GM10248 (cell line): Measurements from ENCODE around the gene SLC39A9.
"Not testable (repeated sequence)": the region's sequence is repeated elsewhere in the genome, so short reads cannot be mapped to it uniquely, and the experiment has no call there.

Source experiments
- CTCF ChIA-PET: fragments of 300-600 bp; sonication (Branson Sonifier 250); formaldehyde crosslinking; extraction: SDS; loops from one replicate; lab custom pipeline; 2021; ENCODE audit warnings: antibody characterized with exemption; lab: Yijun Ruan, JAX
- POLR2A ChIA-PET: fragments of 350-650 bp; sonication (Branson Sonifier 250); formaldehyde crosslinking; extraction: SDS; loops from one replicate; lab custom pipeline; 2020; ENCODE audit warnings: antibody characterized with exemption; lab: Yijun Ruan, JAX
- DNase-seq: peaks from one replicate; pipeline ENCODE4 v3.0.0; 2012; ENCODE audit errors: extremely low spot score
- TF ChIP-seq, protein P1 (sequence below): IDR thresholded peaks from 2 replicates; pipeline ENCODE4 v1.5.1; 2012; ENCODE audit warnings: mild to moderate bottlenecking, low read depth; ENCODE audit errors: extremely low read depth, missing control alignments, control extremely low read depth

Gene SLC39A9

DNA sequence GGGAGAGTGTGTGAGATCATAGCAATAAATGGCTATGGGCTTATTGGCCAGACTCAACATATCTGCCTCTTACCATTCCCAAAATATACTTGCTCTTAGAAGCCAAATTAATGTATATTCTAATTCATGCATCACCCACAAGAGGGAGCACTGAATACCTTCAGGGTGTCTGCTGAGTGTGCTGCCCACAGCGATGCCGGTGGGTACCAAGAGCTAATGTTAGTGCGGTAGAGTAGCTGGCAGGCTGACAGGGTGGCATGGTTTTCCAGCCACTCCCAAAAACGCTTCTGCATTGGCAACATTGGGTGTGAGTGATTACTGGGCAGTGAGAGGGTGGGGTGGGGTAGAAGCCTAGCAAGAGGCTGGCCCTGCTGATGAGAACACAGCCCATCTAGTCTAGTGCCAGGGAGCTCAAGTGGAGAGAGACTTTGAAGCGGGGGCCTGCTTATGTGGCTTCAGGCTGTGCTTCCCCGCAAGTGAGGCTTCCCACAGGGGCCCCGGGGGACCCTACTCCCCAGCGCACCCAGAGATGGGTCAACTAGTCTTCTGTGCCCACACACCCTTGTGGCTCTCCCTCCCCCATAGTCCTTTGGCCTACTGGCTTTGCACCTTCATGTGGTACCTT is 76.8 kb downstream of the SLC39A9 start:
- TF ChIP-seq, protein P1, sequence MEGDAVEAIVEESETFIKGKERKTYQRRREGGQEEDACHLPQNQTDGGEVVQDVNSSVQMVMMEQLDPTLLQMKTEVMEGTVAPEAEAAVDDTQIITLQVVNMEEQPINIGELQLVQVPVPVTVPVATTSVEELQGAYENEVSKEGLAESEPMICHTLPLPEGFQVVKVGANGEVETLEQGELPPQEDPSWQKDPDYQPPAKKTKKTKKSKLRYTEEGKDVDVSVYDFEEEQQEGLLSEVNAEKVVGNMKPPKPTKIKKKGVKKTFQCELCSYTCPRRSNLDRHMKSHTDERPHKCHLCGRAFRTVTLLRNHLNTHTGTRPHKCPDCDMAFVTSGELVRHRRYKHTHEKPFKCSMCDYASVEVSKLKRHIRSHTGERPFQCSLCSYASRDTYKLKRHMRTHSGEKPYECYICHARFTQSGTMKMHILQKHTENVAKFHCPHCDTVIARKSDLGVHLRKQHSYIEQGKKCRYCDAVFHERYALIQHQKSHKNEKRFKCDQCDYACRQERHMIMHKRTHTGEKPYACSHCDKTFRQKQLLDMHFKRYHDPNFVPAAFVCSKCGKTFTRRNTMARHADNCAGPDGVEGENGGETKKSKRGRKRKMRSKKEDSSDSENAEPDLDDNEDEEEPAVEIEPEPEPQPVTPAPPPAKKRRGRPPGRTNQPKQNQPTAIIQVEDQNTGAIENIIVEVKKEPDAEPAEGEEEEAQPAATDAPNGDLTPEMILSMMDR: peak; percentile 15
- ChIA-PET POLR2A (no interaction called here), CTCF (interaction anchor here (0.9 to 3.9 kb wide), 16 partner anchors 8 to 252 kb away, joined by 3 to 25 read pairs (median 6); no protein-coding TSS in a partner anchor)
- peak; percentile 47 for DNase-seq

DNA sequence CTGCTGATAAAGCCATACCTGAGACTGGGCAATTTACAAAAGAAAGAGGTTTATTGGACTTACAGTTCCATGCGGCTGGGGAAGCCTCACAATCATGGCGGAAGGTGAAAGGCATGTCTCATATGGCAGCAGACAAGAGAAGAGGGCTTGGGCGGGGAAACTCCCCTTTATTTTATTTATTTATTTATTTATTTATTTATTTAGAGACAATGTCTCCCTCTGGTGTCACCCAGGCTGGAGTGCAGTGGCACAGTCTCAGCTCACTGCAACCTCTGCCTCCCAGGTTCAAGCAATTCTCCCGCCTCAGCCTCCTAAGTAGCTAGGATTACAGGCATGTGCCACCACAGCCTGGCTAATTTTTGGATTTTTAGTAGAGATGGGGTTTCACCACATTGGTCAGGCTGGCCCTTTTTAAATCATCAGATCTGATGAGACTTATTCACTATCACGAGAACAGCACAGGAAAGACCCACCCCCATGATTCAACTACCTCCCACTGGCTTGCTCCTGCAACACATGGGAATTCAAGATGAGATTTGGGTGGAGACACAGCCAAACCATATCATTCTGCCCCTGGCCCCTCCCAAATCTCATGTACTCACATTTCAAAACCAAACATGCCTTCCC is 78.4 kb downstream of the SLC39A9 start:
- DNase-seq, POLR2A ChIA-PET: not testable (repeated sequence)
- CTCF ChIA-PET: interaction anchor here (0.9 to 3.9 kb wide), 7 partner anchors 11 to 346 kb away, joined by 3 to 25 read pairs (median 3); no protein-coding TSS in a partner anchor

DNA sequence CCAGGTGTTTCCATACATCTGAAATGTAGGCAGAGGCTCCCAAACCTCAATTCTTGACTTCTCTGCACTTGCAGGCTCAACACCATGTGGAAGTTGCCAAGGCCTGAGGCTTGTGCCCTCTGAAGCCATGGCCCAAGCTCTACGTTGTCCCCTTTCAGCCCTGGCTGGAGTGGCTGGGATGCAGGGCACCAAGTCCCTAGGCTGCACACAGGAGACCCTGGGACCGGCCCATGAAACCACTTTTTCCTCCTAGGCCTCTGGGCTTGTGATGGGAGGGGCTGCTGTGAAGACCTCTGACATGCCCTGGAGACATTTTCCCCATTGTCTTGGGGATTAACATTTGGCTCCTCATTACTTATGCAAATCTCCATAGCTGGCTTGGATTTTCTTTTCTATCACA is 79.6 kb downstream of the SLC39A9 start:
- CTCF ChIA-PET: interaction anchor here (0.9 to 1.6 kb wide), 3 partner anchors 13 to 235 kb away, joined by 3 to 6 read pairs (median 3); no protein-coding TSS in a partner anchor
- DNase-seq, POLR2A ChIA-PET: not testable (repeated sequence)

DNA sequence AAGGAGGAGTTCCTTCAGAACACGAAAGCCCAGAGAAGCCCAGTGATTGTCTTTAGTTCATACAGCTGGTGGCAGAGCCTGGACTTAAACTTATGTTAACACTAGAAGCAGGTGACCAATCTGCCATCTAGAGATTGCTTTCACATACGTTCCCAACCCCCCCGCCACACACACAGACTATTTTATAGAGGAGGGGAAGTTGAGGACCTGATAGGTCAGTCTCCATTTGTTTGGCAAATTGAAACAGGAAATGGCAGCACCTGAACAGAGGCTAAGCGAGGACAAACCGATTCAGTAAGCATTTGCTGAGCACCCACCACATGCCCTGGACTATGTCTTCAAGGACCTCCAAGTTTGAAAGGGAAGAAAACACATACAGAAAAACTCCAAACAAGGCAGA is 81.2 kb downstream of the SLC39A9 start:
- DNase-seq: no peak
- ChIA-PET CTCF (interaction anchor here (1.4 kb wide), 1 partner anchor 230 kb away, joined by 3 read pairs; no protein-coding TSS in a partner anchor), POLR2A (no interaction called here)
- TF ChIP-seq, protein P1: no peak

DNA sequence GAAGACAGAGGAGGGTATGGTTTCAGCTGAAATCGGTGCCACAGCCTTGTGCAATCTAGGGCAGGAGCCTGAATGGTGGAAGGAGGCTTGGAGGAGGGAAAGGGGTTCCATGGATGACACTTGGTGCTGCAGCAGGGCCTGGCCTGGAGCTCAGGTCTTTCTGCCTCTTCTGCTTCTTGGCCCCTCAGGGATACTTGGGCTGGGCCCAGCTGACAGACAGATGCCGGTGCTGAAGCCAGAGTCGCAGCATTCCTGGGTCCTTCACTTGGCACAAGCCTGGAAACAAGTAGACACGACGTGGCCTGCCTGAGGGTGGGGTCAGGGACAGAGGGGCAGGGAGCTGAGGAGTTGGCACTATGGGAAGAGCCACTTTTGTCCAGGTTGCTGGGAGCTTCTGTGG is 81.6 kb downstream of the SLC39A9 start:
- no peak for DNase-seq
- ChIA-PET POLR2A (no interaction called here), CTCF (interaction anchor here (1.4 to 1.6 kb wide), 3 partner anchors 14 to 230 kb away, joined by 3 to 4 read pairs (median 3); no protein-coding TSS in a partner anchor)
- TF ChIP-seq, protein P1: no peak

DNA sequence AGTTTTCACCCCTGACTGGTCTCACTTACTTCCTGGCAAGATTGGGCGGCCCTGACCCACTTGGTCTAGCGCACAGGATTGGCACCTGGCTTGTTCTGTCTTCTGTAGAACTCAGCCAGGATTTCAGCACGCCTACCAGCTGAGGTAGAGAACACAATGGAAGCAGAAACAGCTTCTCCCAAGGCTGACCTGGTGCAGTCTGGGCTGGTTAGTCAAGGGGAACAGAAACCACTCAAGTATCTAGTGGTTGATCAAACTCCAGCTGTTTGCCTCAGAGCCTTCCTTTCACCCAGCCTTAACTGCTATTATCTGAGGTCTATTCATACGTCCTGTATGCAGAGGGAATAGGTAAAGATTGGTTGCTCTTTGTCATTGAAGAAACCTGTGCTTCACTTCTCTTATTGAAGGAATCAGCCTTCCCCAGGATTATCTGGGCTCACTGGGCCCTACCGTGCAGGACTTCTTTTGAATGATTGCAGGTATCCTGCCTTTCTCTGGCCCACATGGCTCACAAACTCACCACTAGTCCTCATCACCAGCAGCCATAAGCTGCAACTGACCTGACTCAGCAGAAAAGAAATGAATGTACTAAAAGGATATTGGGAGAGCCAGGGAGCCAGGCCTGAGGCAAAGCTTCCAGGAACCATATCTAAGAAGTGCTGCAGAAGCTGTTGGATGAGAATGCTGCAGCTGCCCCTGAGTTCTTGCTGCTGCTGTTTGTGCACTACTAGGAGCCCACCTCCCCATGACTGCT is 83.5 kb downstream of the SLC39A9 start:
- ChIA-PET CTCF (interaction anchor here (0.7 to 1.5 kb wide), 5 partner anchors 11 to 378 kb away, joined by 3 to 13 read pairs (median 3); no protein-coding TSS in a partner anchor), POLR2A (no interaction called here)
- peak; percentile 76 for DNase-seq
- TF ChIP-seq, protein P1: no peak

DNA sequence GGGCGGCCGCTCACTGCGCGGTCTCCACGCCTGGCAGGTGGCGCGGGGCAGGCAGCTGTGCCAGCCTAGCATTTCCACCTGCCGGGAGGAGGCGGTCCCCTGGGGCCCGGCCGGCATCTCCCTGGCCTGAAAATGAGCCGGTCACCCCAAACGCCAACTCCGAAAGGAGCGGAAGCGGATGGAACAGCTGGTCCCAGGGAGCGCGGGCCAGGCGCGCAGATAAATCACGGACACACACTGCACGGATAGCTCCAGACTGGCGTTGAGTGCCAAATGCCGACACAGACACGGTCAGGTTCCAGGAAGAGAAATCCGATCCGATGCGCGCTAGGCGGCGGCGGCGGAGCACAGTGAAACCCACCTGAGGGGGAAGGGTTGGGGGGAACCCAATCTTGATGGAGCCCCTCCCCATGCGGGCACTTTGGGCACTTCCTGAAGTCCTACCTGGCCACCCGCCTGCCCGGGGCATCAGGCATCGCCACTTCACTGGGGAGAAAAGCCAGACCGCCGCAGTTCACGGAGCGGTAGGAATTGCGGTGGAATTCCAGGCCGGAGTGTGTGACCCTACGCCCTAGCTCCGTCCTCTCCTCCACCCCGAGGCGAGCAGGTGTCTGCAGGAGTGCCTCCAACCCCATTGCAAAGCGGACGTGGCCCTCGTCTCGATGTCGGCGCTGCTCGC is 85.4 kb downstream of the SLC39A9 start:
- CTCF ChIA-PET: interaction anchor here (1.1 kb wide), 1 partner anchor 9 kb away, joined by 3 read pairs; no protein-coding TSS in a partner anchor
- no peak for DNase-seq
- POLR2A ChIA-PET: no interaction called here
- TF ChIP-seq, protein P1: no peak
